NCI-H748 (cell line): Measurements from ENCODE around the gene SGSM1.

ENCODE experiments used
- DNase-seq: peaks from one replicate; lab custom pipeline; 2025; ENCODE audit not compliant: unreplicated experiment; lab: John Stamatoyannopoulos, UW

The SGSM1 gene

DNA sequence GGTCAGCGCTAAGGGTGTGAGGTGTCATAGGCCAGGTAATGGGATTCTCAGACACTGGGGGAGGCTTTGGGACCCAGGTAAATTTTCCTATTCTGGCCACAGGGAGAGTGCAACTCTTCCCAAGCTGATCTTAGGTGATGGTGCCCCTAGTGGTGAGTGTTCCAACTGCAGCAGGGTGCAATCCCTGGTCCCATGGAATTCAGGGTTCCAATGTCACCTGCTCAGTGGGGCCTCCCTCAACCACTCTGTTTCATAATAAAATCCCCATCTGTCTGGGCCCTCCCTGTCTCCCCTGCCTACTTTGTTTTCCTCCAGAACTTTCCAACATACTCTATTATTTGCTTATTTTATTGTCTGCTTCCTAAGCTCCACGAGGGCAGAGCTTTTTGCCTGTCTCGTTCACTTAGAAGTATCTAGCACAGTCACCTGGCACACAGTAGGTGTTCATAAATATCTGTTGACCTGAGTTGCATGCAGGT is 2.9 kb upstream of the SGSM1 start:
- DNase-seq: peak; percentile 46

DNA sequence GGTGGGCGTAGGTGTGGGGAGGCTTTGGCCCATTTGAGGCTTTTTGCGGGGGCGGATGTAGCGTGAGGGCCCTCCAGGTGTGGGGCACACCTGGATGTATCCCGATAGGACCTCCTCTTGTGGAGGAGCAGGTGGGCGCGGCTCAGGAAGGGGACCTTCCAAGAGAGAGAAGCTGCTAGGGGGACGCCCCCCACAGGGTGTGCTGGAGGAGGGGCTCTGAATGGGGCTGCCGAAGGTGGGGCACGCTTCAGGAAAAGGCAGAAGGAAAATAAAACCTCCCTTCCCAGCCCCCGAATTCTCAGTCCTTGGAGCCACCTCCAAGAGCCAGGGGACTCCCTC is 621 bp downstream of the SGSM1 start:
- DNase-seq: peak; percentile 29

DNA sequence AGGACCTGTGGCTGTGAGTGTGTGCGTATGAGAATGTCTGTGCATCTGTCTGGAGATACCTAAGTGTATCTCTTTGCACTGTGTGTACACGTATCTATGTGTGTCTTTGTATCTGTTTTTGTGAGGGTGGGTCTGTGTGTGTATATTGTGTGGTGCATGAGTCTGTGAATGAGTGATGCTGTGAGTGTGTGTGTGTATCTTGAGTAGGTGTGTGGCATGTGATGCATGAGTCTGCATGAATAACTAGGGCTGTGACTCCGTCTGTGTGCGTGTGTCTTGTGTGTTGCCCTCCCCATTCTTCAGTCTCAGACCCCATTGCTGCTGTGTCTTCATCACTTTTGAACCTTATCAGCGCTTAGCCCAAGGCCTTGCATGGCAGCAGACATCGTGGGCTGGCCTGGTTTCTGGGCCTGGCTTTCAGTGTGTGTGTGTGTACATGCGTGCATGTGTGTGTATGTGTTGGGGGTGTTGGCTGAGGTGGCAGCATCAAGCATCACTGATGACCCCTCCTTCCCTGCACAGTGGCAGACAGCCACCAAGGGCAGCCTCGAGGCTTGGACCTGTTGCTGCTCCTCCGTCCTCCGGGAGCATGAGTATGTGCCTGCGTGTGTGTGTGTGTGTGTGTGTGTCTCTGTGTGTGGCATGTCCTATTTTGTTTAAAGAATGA is 1.4 kb downstream of the SGSM1 start:
- peak; percentile 17 for DNase-seq

DNA sequence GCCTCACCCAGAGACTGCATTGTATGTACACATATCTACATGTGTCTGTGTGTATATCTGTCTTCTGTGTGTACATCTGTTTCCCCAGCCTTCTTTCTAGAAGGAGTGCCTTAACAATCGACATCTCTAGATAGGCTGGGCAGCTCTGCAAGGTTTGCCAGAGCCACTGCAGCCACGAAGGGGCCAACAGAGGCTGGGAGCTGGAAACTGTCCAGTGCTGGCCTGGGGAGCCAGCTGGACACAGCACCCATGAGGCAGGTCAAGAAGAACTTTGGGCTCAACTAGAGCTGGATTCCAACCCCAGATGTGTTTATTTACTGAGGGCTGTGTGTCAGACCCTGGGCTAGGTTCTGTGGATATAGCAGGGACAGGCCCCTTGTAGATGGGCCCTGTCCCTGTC is 3.3 kb downstream of the SGSM1 start:
- DNase-seq: no peak

DNA sequence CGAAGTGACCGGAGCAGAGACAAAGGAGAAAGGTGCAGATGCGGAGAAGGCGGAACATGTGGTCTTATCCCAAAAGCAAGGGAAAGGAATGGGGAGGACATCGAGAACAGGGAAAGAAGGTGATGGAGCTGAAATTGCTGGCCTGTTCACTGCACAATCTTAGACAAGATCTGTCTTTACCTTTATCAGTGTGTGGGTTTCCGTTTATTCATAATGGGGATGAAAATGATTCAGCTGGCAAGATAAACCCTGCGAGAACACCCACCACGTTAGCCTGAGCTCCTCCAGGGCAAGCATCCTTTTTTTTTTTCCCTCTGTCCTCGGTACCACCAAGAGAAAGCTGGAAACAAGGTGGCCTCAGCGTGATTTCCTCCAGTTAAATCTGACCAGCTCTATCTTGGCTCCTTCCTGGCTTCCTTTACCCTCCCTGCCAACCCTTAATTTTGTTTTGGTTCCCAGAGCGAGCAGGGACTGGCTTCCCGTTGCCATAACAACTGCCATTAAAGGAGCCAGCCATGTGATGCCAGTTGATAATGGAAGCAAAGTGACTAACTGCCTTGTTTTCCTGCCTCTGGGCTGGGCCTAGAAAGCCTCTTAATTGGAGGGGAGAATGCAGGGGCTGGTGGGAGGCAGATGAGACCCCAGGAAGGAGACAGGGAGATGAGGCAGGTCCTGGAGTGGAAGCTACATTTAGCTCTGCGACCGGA is 4.2 kb downstream of the SGSM1 start:
- DNase-seq: peak; percentile 91

DNA sequence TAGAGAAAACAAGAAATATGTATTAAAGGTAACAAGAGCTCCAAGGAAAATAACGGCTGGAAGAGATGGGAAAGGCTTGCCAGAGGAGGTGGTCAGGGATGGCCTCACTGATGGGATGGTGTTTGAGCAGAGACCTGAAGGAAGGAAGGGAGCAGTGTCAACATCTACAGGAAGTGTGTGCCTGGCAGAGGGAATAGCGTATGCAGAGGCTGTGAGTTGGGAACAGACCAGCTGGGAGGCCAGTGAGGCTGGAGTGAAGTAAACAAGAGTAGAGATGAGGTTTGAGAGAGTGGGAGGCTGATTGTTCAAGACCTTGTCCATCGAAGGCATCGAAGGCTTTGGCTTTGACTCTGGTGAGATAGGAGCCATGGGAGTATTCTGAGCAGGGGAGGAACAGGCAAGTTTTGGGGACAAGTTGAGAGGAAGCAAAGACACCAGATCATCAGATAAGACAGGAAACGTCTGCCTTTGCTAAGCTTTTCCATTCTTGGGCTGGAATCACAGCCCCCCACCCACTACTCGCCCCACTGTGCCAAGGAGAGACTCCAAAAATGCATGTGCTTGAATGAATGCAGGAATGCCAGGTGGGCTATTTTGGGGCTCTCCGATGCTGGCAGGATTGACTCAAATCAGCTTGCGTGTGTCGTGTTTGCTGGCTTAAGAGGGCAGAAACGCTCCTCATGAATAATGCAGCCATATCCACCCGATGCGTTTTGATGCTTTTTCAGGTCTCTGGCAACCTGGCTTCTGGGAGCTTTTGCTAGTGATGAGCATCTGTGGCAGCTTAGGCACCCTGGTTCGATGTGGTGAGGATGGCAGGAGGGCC is 7.2 kb downstream of the SGSM1 start:
- no peak for DNase-seq

DNA sequence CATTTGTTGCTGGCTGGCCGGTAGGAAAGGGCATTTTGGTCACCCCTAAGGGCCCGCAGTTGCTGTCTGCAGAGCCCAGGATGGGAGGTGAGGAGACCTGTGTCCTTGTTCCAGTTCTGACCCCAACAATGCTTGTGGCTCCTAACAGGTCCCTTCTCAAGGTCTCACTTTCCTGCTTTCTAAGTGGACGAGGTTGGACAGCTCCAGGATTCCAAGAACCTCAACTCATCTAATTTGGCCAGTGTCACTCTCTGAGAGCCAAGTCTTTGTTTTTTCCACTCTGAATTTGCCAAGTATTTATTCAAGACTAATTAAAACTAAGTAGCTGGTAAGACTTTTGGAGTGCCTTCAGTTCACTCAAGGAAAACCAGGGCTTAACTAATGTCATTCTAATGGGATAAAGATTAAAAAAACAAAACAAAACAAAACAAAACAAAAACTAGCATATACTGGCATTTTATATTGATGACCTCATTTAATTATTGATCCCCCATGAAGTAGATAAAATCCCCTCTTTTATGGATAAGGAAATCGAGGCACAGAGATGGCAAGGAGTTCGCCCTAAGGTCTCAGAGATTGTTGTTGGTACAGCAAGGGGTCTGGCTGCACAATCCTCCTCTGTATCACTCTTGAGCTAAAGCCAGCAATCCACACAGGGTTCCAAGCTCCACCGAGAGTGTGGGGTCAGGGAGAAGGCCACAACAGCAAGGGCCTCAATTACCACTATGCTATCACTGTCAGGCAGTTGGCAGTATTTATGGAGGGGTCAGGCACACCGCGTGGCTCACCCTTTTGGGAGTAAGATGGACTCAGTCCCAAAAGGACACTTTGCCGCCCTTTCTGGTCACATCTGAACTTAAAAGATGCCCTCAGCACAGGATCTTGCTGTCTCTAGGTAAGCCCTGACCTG is 8.1 kb downstream of the SGSM1 start:
- DNase-seq: no peak

DNA sequence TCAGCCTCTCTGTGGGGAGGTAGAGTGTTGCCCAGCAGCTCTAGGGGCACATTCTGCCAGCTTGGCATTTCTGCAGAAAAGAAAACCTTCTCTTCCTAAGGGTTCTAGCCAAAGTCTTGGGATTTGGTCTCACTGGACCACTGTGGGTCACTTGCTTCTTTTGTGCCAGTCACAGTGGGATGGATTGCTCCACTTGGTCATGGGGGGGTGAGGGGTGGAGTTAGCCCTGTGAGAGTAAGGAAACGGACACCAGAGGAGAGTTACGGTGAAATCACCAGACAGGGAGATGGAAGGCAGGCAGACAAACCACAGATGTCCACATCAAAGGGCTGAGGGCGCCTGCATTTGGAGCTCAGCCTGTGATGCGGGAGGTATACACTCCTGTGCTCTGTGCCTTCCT is 10.8 kb downstream of the SGSM1 start:
- no peak for DNase-seq

DNA sequence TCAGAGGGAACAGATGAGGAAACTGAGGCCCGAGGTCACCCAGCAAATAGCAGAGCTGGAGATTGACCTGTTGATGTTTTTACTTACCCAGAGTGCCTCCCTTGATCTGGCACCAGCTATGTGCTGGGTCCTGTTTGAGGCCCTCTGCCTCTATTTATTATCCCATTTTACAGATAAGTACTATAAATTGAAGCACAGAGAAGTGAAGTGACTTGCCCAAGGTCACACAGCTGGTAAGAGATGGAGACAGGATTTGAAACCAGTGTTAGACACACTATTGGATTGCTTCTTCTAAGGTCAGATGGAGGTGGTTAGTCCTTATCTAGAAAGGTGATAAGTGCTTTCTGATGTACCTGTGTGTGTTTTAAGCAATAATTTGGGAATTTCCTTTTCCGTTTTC is 13.5 kb downstream of the SGSM1 start:
- DNase-seq: no peak

DNA sequence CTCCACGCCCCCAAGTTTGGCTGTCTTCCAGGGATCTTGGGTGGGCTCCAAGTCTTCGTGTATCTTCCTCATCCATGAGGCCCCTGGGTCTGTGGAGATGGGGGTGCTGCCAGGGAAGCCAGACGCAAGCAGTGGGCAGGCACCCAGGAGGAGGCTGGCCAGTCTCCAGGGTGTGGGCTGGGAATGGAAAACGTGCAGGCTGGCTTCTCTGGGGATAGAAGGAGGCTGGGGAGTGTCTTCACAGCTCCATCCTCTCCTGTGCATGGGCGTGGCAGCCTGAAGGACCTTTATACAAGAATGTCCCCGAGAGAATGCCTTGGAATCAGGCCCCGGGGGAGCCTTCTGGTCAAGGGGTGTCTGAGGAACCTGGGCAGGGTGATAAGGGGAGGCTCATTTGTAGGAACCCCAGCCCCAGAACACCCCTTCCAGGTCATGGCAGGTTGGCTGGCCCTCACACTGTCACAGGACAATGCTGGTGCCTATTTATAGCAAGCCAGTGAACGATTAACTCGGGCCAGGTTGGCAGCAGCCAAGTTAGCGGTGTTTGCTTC is 14.0 kb downstream of the SGSM1 start:
- no peak for DNase-seq

DNA sequence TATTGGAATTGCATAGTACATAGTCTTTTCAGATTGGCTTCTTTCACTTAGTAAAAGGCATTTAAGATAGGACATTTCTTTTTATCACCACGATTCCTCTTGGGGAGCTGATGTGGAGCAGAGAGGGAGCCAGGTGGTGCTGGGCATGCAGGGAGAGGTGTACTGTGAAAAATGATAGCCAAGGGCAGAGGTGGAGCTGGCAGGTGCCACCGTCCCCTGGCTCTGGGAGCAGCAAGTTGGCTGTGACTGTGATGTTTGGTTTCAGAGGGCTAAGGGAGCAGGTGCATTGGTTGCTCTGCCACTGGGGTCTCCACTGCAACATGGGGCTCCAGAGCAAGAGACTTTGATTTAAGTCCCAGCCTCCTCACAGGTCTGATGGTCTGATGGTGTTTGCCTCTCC is 16.5 kb downstream of the SGSM1 start:
- DNase-seq: no peak

DNA sequence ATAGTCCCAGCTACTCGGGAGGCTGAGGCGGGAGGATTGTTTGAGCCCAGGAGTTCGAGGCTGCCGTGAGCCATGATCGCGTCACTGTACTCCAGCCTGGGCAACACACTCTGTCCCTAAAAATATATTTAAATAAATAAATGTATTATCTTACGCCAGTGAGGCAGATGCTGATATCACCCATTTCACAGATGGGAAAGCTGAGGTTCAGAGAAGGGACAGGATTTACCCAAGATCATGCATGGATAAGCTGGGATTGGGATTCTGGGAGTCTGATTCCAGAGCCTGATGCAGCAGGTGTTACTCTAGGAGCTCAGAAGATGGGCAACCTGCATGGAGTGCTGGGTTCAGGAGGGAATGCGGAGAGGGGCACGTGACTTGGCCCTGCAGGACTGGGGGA is 17.8 kb downstream of the SGSM1 start:
- no peak for DNase-seq

DNA sequence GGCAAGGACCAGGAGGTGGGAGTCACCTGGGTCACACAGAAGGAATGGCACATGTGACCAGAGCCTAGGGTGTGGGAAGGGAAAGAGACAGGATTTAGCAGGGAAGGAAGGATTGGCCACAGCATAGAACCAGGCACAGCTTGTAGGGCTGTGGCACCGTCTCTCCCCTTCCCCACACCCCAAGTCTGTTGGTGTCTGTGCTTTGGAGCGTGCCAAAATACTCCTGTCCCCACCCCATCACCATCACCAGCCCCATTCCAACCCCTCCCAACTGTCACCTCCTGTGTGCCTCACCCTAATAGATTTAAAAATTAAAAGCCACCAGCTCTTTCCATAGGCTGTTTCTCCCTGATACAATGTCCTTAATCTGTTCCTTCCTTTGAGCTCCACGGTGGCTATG is 18.2 kb downstream of the SGSM1 start:
- no peak for DNase-seq

DNA sequence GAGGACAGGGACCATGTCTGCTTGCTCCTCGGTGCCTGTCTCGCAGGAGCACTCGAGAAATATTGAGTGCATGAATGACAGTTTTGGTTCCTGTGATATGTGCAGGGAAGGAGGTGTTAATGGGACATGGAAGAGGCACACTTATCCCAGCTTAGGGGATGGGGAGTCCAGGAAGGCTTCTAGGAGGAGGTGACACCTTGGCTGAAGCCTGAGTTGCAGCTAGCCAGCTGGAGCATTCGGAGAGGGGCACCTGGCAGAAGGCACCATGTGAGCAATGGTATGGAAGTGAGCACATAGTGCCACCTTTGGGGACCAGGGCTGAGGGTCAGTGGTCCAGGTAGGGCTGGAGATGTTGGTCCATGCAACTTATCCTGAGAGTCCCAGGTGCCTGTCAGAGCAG is 18.9 kb downstream of the SGSM1 start:
- DNase-seq: no peak

DNA sequence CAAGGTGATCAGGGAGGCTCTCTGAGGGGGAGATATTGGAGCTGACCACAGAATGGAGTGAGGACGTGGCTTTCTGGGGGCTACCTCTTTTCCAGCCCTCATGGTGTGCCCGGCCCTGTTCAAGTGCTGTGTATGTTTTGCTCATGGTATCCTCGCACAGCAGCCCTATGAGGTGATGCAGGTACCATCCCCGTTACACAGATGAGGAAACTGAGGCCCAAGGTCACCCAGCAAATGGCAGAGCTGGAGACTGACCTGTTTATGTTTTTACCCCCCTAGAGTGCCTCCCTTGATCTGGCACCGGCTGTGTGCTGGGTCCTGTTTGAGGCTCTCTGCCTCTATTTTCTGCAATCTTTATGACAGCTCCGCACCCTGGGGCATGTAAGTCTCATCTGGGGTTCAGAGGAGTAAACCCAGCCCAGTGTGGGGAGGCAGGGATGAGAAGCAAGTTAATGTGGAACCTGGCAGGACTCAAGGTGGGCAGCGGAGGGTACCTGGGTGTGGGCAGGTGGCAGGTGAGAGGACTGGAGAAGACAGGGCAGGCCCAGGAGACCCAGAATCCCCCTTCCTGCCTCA is 20.8 kb downstream of the SGSM1 start:
- no peak for DNase-seq

DNA sequence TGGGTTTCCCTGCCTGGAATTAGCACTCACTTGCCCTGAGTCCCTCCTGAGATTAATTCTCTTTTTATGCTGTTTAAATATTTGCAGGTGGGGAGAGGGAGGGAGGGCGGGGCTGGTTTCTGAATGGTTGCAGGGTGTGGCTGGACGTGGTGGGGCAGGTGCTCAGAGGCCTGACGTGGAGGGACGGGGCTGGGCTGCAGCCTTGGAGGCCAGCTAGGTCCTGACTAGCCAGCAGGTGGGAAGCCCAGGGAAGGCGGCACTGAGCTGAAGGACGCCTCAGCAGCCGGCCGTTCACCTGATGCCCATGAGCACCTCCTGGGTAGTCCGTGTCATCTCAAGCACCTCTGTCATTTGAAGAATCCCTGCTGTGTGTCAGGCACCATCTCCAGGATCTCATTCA is 21.3 kb downstream of the SGSM1 start:
- peak; percentile 95 for DNase-seq

DNA sequence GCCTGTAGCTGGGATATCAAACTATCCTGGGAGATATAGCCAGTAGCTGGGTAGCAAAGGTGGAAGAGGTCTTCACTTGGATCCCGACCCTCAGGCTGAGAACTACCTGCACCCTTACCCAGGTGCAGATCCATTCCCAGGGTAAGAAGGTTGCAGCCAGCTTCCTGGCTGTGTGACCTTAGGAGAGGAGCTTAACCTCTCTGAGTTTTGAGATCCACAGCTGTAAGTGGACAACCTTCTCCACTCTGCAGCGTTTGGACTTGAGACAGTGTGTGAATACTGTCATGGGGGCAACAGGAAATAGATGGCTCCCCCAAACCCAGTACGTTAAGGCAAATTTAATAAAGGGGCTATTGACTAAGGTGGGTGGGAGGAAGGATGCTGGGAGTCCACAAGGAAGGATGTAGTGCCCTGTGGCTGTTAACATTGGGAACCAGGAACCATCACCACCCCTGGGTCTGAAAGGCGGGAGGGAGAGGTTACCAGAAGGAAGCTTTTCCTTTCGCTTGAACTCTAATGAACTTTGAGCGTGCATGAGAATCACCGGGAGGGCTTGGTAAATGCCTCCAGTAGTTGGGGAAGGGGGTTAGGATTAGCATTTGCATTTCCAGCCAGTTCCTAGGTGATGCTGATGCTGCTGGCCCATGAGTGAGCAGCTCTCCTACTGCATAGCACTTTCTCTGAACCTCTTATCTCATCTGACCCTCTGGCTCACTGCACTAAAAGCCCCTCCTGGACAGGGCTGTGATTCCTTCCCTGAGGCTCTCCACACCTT is 24.4 kb downstream of the SGSM1 start:
- DNase-seq: no peak

DNA sequence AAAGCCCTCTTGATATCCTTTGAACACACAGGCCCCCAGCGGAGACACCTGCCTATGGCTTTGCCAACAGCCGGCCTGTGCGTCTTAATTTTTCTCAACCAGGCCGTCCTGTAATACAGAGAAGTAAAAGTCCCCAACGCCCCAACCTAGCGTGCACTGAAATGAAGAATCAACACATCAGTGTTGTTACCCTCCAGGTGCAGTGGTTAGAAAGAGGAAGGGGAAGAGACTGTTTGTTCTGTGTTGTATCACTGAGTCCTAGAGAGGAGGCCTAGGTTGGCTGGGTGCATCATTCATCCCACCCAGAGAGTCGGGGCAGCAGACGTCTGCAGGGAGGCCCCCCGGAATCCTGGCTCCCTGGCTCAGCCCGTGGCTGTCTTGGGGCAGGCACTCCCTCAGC is 25.7 kb downstream of the SGSM1 start:
- DNase-seq: no peak

DNA sequence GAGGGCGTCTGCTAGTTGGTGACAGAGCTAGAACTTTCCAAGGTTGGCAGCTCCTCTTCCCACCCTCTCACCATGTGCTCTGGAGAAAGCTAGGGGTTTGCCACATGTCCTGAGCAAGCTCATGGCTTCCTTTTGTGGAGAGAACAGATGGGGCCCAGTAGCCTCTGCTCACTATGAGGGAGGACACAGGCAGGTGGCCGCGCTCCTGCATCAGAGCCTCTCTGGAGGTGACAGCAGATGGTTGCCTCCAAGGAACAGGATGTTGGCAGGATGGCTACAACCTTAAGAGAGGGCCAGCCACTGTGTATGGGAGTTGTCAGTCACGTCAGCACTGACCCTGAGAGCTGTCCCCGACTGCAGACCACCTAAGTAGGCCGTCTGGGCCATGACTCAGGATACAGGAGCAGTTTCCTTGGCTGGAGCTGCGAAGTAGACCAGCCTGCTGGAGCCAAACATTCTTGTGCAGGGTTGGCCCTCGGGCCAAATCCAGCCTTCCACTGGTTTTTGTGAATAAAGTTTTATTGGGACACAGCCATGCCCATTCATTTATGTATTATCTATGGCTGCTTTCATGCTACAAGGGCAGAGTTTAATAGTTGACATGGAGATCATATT is 28.0 kb downstream of the SGSM1 start:
- no peak for DNase-seq
